ENCODE data around the gene TUBA8.

DNA sequence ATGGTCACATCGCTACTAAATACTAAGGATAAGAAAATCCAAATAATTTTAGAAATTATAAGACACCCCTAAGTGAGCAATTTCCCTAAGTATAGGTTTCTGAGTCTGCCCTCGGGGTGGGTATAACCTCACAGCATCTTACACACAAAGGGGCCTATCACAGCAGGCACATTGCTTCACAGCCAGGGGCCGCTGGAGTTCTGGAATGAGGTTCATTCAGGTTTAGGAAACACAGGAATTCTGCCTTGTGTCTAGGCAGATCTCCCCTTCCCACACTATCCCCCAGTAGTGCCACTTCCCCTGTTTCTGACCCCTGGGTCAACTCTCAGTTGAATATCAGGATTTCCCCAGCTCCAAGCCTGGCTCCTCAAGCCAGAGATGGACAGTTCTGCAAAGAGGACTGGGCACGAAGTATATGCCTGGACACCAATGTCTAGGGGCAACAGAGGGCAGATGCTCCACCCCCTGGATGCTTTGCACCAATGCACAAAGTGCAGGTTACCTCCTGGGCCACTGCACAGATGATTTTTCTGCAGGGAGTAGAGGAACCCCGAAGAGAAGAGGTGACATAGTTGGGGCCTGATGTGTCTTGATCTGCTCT is 11.4 kb downstream of the TUBA8 start:
- TF ChIP-seq, protein P1, sequence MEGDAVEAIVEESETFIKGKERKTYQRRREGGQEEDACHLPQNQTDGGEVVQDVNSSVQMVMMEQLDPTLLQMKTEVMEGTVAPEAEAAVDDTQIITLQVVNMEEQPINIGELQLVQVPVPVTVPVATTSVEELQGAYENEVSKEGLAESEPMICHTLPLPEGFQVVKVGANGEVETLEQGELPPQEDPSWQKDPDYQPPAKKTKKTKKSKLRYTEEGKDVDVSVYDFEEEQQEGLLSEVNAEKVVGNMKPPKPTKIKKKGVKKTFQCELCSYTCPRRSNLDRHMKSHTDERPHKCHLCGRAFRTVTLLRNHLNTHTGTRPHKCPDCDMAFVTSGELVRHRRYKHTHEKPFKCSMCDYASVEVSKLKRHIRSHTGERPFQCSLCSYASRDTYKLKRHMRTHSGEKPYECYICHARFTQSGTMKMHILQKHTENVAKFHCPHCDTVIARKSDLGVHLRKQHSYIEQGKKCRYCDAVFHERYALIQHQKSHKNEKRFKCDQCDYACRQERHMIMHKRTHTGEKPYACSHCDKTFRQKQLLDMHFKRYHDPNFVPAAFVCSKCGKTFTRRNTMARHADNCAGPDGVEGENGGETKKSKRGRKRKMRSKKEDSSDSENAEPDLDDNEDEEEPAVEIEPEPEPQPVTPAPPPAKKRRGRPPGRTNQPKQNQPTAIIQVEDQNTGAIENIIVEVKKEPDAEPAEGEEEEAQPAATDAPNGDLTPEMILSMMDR (IDR thresholded peaks at IDR 0.05), result no peak
- TF ChIP-seq POLR2A (IDR thresholded peaks at IDR 0.05), result no peak

All from testis (tissue), 2 donors.